ENCODE data around the gene SLIT3.

DNA sequence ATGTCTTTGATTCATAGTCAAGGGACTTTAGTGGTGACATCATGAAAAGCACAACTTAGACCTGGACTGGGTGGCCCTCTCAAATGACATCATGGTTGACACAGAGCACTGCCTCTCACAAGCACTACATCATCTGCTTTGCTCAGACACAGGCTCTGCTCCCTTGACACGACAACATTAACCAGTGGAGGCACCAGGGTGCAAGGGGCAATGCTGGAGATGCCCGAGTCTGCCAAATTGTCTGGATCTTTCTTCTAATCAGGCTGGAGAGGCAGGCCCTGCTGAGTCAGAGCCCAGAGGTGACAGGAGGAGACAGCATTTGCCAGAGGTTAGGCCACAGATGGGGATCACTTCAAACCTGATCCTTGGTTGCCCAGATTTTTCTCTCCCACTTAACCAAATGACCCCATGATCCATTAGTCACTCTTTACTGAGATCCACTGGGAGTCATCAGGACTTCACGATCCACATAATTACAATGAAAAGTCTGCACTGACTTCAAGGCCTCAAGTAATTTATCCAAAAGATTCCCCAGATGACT, 174.4 kb downstream of the SLIT3 start:
- TF ChIP-seq CTCF (IDR thresholded peaks at IDR 0.05; ENCODE audit: low read depth, low read length) (no peak), POLR2A (IDR thresholded peaks at IDR 0.05; ENCODE audit: extremely low read depth, insufficient read length) (no peak), MYC (IDR thresholded peaks at IDR 0.05; ENCODE audit: low read depth, low read length) (no peak), MAX (IDR thresholded peaks at IDR 0.05; ENCODE audit: low read depth, low read length) (no peak)

All from NB4 (cell line).